Endothelial cell (in vitro differentiated cells): ENCODE measurements around the gene TNFAIP8. TPM values are rescaled to one million over a fixed set of nuclear protein-coding genes. Genes with fewer than 3 reads are reported as not detected.

ENCODE experiments used
- DNase-seq: peaks from one replicate; pipeline ENCODE4 v3.0.0; 2021; ENCODE audit warnings: low spot score
- H3K27ac Mint-ChIP-seq: one replicate; pipeline ENCODE4 v1.8.0; 2021; ENCODE audit warnings: mixed read lengths, inconsistent platforms; ENCODE audit not compliant: unreplicated experiment
- H3K27me3 Mint-ChIP-seq: one replicate; pipeline ENCODE4 v1.8.0; 2021; ENCODE audit warnings: mild to moderate bottlenecking, moderate library complexity, mixed read lengths, inconsistent platforms; ENCODE audit not compliant: unreplicated experiment
- H3K36me3 Mint-ChIP-seq: one replicate; pipeline ENCODE4 v1.8.0; 2021; ENCODE audit warnings: mild to moderate bottlenecking, low read depth, mixed read lengths, inconsistent platforms; ENCODE audit not compliant: unreplicated experiment
- H3K4me1 Mint-ChIP-seq: one replicate; pipeline ENCODE4 v1.8.0; 2021; ENCODE audit warnings: mild to moderate bottlenecking, mixed read lengths, inconsistent platforms; ENCODE audit not compliant: unreplicated experiment
- H3K4me3 Mint-ChIP-seq: one replicate; pipeline ENCODE4 v1.8.0; 2021; ENCODE audit warnings: mild to moderate bottlenecking, mixed read lengths, inconsistent platforms; ENCODE audit not compliant: unreplicated experiment
- H3K9me3 Mint-ChIP-seq: one replicate; pipeline ENCODE4 v1.8.0; 2021; ENCODE audit warnings: mixed read lengths, inconsistent platforms; ENCODE audit not compliant: unreplicated experiment
- CTCF ChIP-seq: fragments of 200-600 bp; sonication (generic); IDR thresholded peaks from one replicate; pipeline ENCODE4 v1.5.0; 2021; ENCODE audit warnings: antibody characterized with exemption; ENCODE audit not compliant: unreplicated experiment
- total RNA-seq: library from RNA; stranded (reverse); fragmentation: NEBNext Ultra II Directional; extraction: Animal tissue kit (Norgen Biotek cat#: 25700); gene quantifications from one replicate; pipeline ENCODE4 v1.2.1, GENCODE V29; 2021; ENCODE audit not compliant: unreplicated experiment

The TNFAIP8 gene
- total RNA-seq, 1 donor from 2014 or later: 7.9 TPM

GRCh38 chr5:119318256-119318894, 37.4 kb upstream of the TNFAIP8 start:
- no peak for TF ChIP-seq CTCF
- Mint-ChIP-seq H3K27me3 (peaks cover 2% of the 10 kb centered on the region), H3K4me3 (no peak overlapping the region), H3K36me3 (peaks cover 4% of the 10 kb centered on the region), H3K9me3 (no peaks in the 10 kb centered on the region), H3K4me1 (no peaks in the 10 kb centered on the region), H3K27ac (no peak overlapping the region)
- DNase-seq: no peak

DNA sequence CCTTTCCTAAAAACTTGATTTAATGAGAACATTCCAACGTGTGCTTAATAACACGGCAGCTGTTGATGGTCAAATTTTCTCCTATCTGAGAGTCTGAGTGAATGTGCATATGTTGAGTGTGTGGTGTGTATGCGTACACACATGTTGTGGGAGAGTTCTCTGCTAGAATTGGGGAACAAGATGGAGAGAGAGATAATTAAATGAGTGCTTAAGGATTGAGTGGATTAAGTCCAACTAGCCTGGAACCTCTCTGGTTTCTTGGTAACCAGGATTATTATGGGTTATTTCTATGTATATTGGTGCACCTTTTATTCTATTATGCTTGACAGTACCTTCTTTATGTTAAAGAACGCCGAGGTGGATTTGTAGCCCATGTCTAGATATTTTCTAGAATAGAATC, 36.4 kb upstream of the TNFAIP8 start:
- no peak overlapping the region for H3K27ac Mint-ChIP-seq
- no peaks in the 10 kb centered on the region for H3K9me3 Mint-ChIP-seq
- H3K4me3 Mint-ChIP-seq: no peak overlapping the region
- no peak for DNase-seq
- no peak for TF ChIP-seq CTCF
- peaks cover 4% of the 10 kb centered on the region for H3K36me3 Mint-ChIP-seq
- peaks cover 2% of the 10 kb centered on the region for H3K27me3 Mint-ChIP-seq
- H3K4me1 Mint-ChIP-seq: no peaks in the 10 kb centered on the region

DNA sequence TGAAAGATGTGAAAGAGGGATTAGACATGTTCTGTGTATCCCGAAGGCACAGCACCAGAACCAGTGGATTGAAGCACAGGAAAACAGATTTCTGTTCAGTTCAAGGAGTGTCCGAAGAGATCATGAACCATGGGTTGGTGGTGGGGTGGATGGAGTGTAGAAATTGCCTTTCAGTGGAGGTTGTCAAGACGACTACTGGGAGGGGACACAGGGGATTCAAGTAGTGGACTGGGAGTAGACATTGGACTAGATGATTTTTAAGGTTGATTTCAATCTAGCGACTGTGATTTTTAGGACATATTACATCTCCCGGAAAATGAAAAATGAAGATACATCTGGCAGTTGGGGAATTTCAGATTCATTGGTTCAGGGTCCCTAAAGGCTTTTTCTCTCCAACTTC, 35.9 kb upstream of the TNFAIP8 start:
- no peak overlapping the region for H3K27ac Mint-ChIP-seq
- no peaks in the 10 kb centered on the region for H3K9me3 Mint-ChIP-seq
- peaks cover 4% of the 10 kb centered on the region for H3K36me3 Mint-ChIP-seq
- no peak overlapping the region for H3K4me3 Mint-ChIP-seq
- DNase-seq: no peak
- H3K4me1 Mint-ChIP-seq: no peaks in the 10 kb centered on the region
- no peak for TF ChIP-seq CTCF
- H3K27me3 Mint-ChIP-seq: peaks cover 2% of the 10 kb centered on the region

DNA sequence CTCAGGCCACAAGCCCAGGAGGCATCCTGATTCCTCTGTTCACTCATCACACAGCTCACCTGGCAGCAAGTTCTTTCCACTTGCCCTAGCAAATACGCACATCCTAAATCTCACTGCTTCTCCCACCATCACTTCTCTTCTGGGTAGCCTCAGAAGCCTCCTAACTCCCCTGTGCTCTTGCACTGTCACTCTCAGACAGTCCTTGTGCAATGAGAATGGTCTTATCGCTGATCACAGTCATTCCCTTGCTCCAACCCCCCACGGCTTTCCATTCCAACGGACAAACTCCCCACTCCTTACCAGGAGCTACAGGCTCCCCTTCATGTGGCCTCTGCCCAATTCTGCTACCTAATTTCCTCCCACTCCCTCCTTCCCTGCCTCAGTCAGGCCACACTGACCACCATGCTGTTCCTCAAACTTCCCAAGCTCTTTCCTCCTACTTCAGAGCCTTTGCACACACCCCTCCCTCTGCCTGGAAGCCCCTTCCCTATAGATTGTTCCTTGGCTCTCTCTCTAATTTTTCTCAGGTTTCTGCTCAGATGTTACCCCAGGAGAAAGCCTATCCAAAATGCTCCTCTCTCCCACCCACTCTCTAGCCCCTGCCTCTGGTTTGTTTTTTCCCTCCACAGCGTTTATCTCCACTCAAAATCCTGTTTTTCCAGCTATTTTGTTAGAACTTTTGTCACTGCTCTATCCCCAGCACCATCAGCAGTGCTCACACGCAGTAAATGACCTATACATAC, 34.1 kb upstream of the TNFAIP8 start:
- H3K27ac Mint-ChIP-seq: no peak overlapping the region
- DNase-seq: no peak
- peaks cover 4% of the 10 kb centered on the region for H3K36me3 Mint-ChIP-seq
- no peak for TF ChIP-seq CTCF
- peaks cover 8% of the 10 kb centered on the region for H3K4me1 Mint-ChIP-seq
- H3K27me3 Mint-ChIP-seq: peaks cover 5% of the 10 kb centered on the region
- no peak overlapping the region for H3K4me3 Mint-ChIP-seq
- no peaks in the 10 kb centered on the region for H3K9me3 Mint-ChIP-seq

DNA sequence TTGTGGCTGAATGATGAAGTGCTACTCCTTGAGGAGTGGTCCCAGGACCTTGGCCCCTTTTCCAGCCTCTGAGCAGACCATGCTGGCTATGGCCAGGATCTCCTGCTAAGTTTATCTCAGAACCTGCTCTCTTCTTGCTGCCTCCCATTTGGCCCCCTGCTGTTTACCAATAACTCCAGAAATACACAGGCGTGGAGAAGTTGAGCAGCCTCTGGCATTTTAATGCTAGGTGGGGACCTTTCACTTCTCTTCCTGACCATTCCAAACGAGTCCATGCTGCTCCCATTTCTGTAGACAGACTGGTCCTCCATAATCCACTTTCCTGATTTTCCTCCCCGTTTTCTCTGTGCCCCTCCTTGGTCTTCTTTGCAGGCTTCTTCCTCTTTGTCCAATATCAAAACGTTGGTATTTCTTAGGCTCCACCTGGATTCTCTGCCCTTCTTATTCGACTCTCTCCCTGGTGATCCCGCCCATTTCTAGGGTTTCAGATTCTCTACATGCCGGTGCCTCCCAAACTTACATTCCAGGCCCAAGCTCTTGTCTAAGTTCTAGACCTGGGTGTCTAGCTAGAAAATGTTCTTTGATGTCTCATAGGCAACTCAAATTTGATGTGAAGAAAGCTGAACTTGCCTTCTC, 33.4 kb upstream of the TNFAIP8 start:
- Mint-ChIP-seq H3K4me1 (peaks cover 11% of the 10 kb centered on the region), H3K27me3 (peaks cover 5% of the 10 kb centered on the region)

More for the DNA sequence above, 33.4 kb upstream of the TNFAIP8 start:
- Mint-ChIP-seq H3K27ac (no peak overlapping the region), H3K36me3 (peaks cover 4% of the 10 kb centered on the region), H3K9me3 (no peaks in the 10 kb centered on the region), H3K4me3 (no peak overlapping the region)
- DNase-seq: no peak
- TF ChIP-seq CTCF: no peak
